ENCODE measurements around the gene PFKFB4. TPM values are rescaled to one million over a fixed set of nuclear protein-coding genes. Genes with fewer than 3 reads are reported as not detected.

The PFKFB4 gene
- total RNA-seq, 2 experiments from 2014 or later, result 16.2 to 18.7 TPM

- POLR2A ChIA-PET, result no interaction called here
- CTCF ChIA-PET, result no interaction called here
Measured at GRCh38 chr3:48588230-48588629, 31.6 kb upstream of the PFKFB4 start.

- CTCF ChIA-PET, result no interaction called here
- POLR2A ChIA-PET, result no interaction called here
Measured at GRCh38 chr3:48587686-48588085, 31.1 kb upstream of the PFKFB4 start.

- CTCF ChIA-PET, result no interaction called here
- POLR2A ChIA-PET, result no interaction called here
Measured at GRCh38 chr3:48585411-48585810, 28.8 kb upstream of the PFKFB4 start.

- ChIA-PET POLR2A (no interaction called here), CTCF (no interaction called here)
Measured at GRCh38 chr3:48584836-48585235, 28.2 kb upstream of the PFKFB4 start.

- ChIA-PET CTCF (interaction anchor here (1.4 kb wide), 1 partner anchor 23 kb away, joined by 4 read pairs; no protein-coding TSS in a partner anchor), POLR2A (no interaction called here)
Measured at GRCh38 chr3:48581621-48582481, 25.2 kb upstream of the PFKFB4 start.

GRCh38 chr3:48576647-48577046, 20.0 kb upstream of the PFKFB4 start:
- CTCF ChIA-PET, result no interaction called here
- POLR2A ChIA-PET, result no interaction called here

GRCh38 chr3:48575366-48575765, 18.8 kb upstream of the PFKFB4 start:
- ChIA-PET POLR2A (no interaction called here), CTCF (interaction anchor here (0.6 kb wide), 1 partner anchor 26 kb away, joined by 4 read pairs; no protein-coding TSS in a partner anchor)

GRCh38 chr3:48573973-48574585, 17.5 kb upstream of the PFKFB4 start:
- POLR2A ChIA-PET, result no interaction called here
- CTCF ChIA-PET, result no interaction called here

- ChIA-PET CTCF (interaction anchor here (1.0 to 1.6 kb wide), 2 partner anchors 63 to 136 kb away, joined by 4 to 5 read pairs; partner anchors contain the start of gene SLC26A6), POLR2A (no interaction called here)
Measured at GRCh38 chr3:48572517-48572916, 15.9 kb upstream of the PFKFB4 start.

GRCh38 chr3:48571938-48572337, 15.3 kb upstream of the PFKFB4 start:
- POLR2A ChIA-PET, result no interaction called here
- CTCF ChIA-PET, result interaction anchor here (1.6 kb wide), 1 partner anchor 135 kb away, joined by 5 read pairs; no protein-coding TSS in a partner anchor

GRCh38 chr3:48569808-48570450, 13.3 kb upstream of the PFKFB4 start:
- CTCF ChIA-PET, result no interaction called here
- POLR2A ChIA-PET, result no interaction called here

GRCh38 chr3:48569400-48569799, 12.8 kb upstream of the PFKFB4 start:
- POLR2A ChIA-PET, result no interaction called here

GRCh38 chr3:48568476-48568875, 11.9 kb upstream of the PFKFB4 start:
- CTCF ChIA-PET, result no interaction called here

More at GRCh38 chr3:48569400-48569799, 12.8 kb upstream of the PFKFB4 start:
- CTCF ChIA-PET, result no interaction called here

GRCh38 chr3:48567500-48567899, 10.9 kb upstream of the PFKFB4 start:
- CTCF ChIA-PET, result no interaction called here
- POLR2A ChIA-PET, result no interaction called here

More at GRCh38 chr3:48568476-48568875, 11.9 kb upstream of the PFKFB4 start:
- POLR2A ChIA-PET, result no interaction called here

- POLR2A ChIA-PET, result no interaction called here
- CTCF ChIA-PET, result no interaction called here
Measured at GRCh38 chr3:48567090-48567489, 10.5 kb upstream of the PFKFB4 start.

- CTCF ChIA-PET, result no interaction called here
- POLR2A ChIA-PET, result interaction anchor here (0.6 kb wide), 1 partner anchor 34 kb away, joined by 3 read pairs; no protein-coding TSS in a partner anchor
Measured at GRCh38 chr3:48566401-48566760, 9.8 kb upstream of the PFKFB4 start.

- ChIA-PET POLR2A (no interaction called here), CTCF (no interaction called here)
Measured at GRCh38 chr3:48565591-48566400, 9.2 kb upstream of the PFKFB4 start.

- CTCF ChIA-PET, result no interaction called here
Measured at GRCh38 chr3:48565186-48565585, 8.6 kb upstream of the PFKFB4 start.

GRCh38 chr3:48564667-48565066, 8.1 kb upstream of the PFKFB4 start:
- ChIA-PET POLR2A (no interaction called here), CTCF (interaction anchor here (0.6 to 1.3 kb wide), 3 partner anchors 89 to 163 kb away, joined by 3 to 5 read pairs (median 3); no protein-coding TSS in a partner anchor)

More at GRCh38 chr3:48565186-48565585, 8.6 kb upstream of the PFKFB4 start:
- POLR2A ChIA-PET, result no interaction called here

- ChIA-PET CTCF (interaction anchor here (0.6 to 1.3 kb wide), 4 partner anchors 16 to 163 kb away, joined by 3 to 5 read pairs (median 3); no protein-coding TSS in a partner anchor), POLR2A (no interaction called here)
Measured at GRCh38 chr3:48564022-48564421, 7.4 kb upstream of the PFKFB4 start.

All from activated CD8-positive, alpha-beta memory T cell treated with anti-CD3 and anti-CD28 coated beads for 36 hours (primary cell).